HG02840 (cell line): Measurements from ENCODE around the gene RERG.
A peak's percentile ranks its signal among the peaks of the same experiment; 100 is the strongest.

ENCODE experiments used
- ATAC-seq: cut with Tn5 transposase; IDR thresholded peaks from one replicate; pipeline ENCODE4 v1.9.1; 2021; ENCODE audit warnings: mild to moderate bottlenecking, moderate library complexity, moderate number of reproducible peaks; ENCODE audit not compliant: unreplicated experiment, low FRiP score

Gene RERG

GRCh38 chr12:15220915-15221885 lies at the start of gene RERG:
TSS of gene RERG (minus strand) at chr12:15221417. CDS start at chr12:15217489, 3,928 bp downstream.
- ATAC-seq: peak; percentile 85

- no peak for ATAC-seq
Measured at GRCh38 chr12:15270591-15270990, 49.4 kb upstream of the RERG start.

GRCh38 chr12:15268927-15269552 lies 47.8 kb upstream of the RERG start:
- ATAC-seq: peak; percentile 82

GRCh38 chr12:15268309-15268708 lies 47.1 kb upstream of the RERG start:
- no peak for ATAC-seq

GRCh38 chr12:15265875-15266274 lies 44.7 kb upstream of the RERG start:
- ATAC-seq: no peak

GRCh38 chr12:15256761-15257160 lies 35.5 kb upstream of the RERG start:
- ATAC-seq: no peak

GRCh38 chr12:15253990-15254389 lies 32.8 kb upstream of the RERG start:
- no peak for ATAC-seq

GRCh38 chr12:15244926-15245325 lies 23.7 kb upstream of the RERG start:
- ATAC-seq: no peak

- ATAC-seq: no peak
Measured at GRCh38 chr12:15244341-15244740, 23.1 kb upstream of the RERG start.

GRCh38 chr12:15243102-15243501 lies 21.9 kb upstream of the RERG start:
- no peak for ATAC-seq

- no peak for ATAC-seq
Measured at GRCh38 chr12:15240898-15241297, 19.7 kb upstream of the RERG start.

- no peak for ATAC-seq
Measured at GRCh38 chr12:15234508-15234907, 13.3 kb upstream of the RERG start.

- no peak for ATAC-seq
Measured at GRCh38 chr12:15234011-15234410, 12.8 kb upstream of the RERG start.

GRCh38 chr12:15232959-15233358 lies 11.7 kb upstream of the RERG start:
- ATAC-seq: no peak

GRCh38 chr12:15231493-15231892 lies 10.3 kb upstream of the RERG start:
- ATAC-seq: no peak

GRCh38 chr12:15230751-15231150 lies 9.5 kb upstream of the RERG start:
- no peak for ATAC-seq

- ATAC-seq: no peak
Measured at GRCh38 chr12:15230137-15230536, 8.9 kb upstream of the RERG start.

- ATAC-seq: no peak
Measured at GRCh38 chr12:15227004-15227679, 5.9 kb upstream of the RERG start.

- peak; percentile 57 for ATAC-seq
Measured at GRCh38 chr12:15225863-15226218, 4.6 kb upstream of the RERG start.

GRCh38 chr12:15225136-15225862 lies 4.1 kb upstream of the RERG start:
- no peak for ATAC-seq

- ATAC-seq: no peak
Measured at GRCh38 chr12:15222219-15222618, 1.0 kb upstream of the RERG start.
